Activated CD4-positive, alpha-beta T cell treated with anti-CD3 and anti-CD28 coated beads for 1 hour (primary cell): Measurements from ENCODE around the gene PGPEP1.
A peak's percentile ranks its signal among the peaks of the same experiment; 100 is the strongest.
"Not testable (repeated sequence)": the region's sequence is repeated elsewhere in the genome, so short reads cannot be mapped to it uniquely, and the experiment has no call there.

ENCODE experiments used
- DNase-seq: peaks from one replicate; pipeline ENCODE4 v3.0.0-alpha.2; 2020

The PGPEP1 gene

DNA sequence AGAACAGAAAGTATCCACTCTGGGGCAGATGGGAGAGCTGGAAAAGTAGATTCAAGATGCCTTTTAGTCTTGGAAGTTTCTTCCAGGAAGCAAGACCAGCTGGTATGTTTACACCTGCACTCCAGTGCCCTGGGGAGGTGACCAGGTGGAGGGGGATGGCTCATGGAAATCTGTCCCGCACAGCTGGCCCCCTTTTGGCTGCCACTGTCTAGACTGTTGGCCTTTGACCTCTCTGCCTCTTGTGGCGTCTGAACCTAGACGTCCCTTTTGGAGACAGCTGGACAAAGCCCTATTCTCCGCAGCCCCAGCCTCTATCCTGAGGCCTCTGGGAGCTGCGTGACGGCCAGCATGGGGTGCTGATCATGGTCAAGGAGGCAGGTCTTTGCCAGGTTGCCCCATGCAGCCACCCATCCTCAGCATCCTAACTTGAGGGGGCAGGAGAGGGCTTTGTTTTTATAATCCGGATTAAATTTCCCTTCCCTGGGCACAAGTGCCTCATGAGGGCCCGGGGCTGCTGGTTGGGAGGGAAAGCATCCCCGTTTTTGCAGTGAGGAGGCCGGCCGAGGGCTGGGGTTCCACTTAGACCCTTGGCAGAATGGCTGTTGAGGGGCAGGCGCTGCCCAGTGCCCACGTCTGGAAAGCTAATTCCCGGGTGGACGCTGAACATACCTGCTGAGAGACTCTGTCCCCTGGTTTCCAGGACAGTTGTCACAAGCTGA is 28.3 kb downstream of the PGPEP1 start:
- DNase-seq, result no peak

GRCh38 chr19:18373407-18373891 is 33.1 kb downstream of the PGPEP1 start:
- DNase-seq, result no peak

GRCh38 chr19:18373892-18374629 is 33.7 kb downstream of the PGPEP1 start:
- DNase-seq, result peak; percentile 9

- no peak for DNase-seq
Measured at GRCh38 chr19:18377026-18377425, 36.6 kb downstream of the PGPEP1 start.

DNA sequence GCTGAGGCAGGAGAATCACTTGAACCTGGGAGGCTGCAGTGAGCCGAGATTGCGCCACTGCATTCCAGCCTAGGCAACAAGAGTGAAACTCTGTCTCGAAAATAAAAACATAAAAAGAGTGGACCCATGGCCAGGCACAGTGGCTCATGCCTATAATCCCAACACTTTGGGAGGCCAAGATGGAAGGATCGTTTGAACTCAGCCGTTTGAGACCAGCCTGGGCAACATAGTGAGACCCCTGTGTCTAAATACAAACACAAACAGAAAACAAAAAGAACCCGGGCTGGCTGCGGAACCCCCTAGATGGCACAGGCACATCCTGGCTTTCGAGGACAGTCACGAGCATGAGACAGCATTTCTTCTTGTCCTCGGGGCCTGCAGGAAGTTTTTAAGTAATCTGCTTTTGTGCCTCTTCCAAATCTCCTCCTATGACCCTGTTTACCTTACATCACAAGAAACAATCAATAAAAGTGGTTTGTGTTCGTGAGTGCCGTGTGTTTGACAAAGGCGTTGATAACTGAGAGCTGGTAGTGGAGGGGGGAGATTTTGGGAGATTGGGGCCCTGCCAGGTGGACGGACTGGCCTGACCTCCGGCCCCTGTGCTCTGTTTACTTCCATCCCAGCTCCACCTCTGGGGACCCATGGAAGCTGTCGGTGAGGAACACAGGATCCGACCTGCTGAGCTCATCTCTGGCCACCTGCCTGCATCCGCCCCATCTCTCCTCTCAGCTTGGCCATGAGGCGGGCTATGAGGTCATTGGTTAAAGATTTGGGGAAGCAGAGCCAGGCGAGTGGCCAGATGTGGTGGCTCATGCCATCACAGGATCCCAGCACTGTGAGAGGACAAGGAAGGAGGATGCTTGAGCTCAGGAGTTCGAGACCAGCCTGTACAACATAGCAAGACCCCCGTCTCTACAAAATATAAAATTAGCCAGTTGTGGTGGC is 39.7 kb downstream of the PGPEP1 start:
- no peak for DNase-seq

DNA sequence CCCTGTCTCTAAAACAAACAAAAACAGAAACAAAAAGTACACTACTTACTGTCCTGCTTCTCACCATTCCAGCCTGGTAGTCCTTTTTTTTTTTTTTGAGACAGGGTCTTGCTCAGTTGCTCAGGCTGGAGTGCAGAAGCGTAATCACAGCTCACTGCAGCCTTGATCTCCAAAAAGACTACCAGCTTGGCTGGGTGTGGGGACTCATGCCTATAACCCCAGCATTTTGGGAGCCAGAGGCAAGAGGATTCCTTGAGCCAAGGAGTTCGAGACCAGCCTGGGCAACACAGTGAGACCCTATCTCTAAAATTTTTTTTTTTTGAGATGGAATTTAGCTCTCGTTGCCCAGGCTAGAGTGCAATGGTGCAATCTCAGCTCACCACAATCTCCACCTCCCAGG is 40.4 kb downstream of the PGPEP1 start:
- DNase-seq, result no peak

DNA sequence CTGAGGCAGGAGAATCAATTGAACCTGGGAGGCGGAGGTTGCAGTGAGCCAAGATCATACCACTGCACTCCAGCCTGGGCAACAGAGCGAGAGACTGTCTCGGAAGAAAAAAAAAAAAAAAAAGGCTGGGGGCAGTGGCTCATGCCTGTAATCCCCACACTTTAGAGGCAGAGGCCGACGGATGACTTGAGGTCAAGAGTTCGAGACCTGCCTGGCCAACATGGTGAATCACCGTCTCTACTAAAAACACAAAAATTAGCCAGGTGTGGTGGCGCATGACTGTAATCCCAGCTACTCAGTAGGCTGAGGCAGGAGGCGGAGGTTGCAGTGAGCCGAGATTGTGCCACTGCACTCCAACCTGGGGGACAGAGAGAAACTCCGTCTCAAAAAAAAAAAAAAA is 43.2 kb downstream of the PGPEP1 start:
- not testable (repeated sequence) for DNase-seq

GRCh38 chr19:18384775-18385174 is 44.4 kb downstream of the PGPEP1 start:
- DNase-seq, result no peak

DNA sequence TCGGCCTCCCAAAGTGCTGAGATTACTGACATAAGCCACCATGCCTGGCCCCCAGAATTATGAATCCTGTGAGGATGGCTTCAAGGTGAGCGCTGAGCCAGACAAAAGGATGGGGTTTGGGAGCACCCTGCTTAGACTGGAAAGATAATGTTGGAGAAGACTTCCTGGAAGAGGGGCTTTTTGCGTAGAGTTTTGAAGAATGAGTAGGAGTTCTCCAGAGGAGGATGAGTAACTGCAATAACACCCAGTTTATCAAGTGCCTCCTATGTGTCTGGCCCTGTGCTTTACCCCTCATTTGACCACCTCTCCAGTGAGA is 44.9 kb downstream of the PGPEP1 start:
- no peak for DNase-seq

DNA sequence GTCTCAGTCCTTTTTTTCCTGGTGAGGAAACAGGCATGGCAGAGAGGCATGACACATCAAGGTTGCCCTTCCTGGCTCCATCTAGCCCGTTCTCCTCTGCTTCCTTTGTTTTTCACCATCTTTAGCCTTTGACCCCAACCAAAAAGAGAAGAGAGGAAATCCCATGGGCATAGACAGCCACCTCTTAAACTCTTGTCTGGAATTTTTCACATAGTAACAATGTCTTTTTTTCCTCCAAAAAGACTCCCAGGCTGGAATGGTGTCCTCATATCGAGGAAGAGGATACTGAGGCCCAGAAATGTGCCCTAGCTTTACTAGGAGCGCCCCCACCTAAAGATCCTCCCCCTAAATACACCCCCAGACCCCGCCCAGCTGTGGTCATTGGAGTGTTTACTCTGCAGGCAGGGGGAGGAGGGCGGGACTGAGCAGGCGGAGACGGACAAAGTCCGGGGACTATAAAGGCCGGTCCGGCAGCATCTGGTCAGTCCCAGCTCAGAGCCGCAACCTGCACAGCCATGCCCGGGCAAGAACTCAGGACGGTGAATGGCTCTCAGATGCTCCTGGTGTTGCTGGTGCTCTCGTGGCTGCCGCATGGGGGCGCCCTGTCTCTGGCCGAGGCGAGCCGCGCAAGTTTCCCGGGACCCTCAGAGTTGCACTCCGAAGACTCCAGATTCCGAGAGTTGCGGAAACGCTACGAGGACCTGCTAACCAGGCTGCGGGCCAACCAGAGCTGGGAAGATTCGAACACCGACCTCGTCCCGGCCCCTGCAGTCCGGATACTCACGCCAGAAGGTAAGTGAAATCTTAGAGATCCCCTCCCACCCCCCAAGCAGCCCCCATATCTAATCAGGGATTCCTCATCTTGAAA is 45.5 kb downstream of the PGPEP1 start, which contains the start of gene GDF15:
GDF15 (plus strand) TSS at position 484 of the 868 bp plus-strand sequence; CDS start at position 516, 32 bp downstream.
- DNase-seq, result no peak

DNA sequence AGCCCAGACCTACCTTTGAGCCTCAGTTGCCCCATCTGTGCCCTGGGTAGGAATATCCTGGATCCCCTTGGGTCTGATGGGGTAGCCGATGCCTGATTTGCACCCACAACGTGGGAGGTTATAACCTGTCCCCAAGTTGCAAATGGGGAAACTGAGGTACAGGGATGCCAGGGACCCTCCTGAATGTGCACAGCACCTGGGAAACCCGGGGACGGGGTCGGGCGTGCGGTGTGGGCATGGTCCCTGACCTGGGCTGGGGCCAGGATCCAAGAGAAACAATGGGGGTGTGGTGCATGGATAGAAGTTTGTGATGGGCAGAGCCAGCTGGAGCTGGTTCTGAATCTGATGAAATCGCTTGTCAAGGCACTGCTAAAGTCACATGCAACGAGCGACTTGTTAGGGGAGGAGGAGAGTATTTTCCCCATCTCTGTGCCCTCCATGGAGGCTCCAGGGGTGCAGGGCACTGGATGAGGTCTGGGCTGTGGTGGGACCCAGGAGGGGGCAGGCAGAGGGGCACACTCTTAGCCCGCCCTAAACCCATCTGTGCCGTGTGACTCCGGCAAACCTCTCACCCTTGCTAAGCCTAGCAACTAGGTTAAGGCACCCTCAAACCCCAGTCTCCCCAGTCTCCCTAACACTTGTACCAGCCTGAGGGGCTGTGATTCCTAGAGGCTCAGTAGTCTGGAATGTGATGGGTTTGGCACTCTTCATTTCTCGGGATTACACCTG is 46.3 kb downstream of the PGPEP1 start:
- DNase-seq, result no peak

GRCh38 chr19:18388100-18388959 is 47.9 kb downstream of the PGPEP1 start:
- peak; percentile 65 for DNase-seq

- DNase-seq, result no peak
Measured at GRCh38 chr19:18388960-18389725, 48.7 kb downstream of the PGPEP1 start.

- DNase-seq, result no peak
Measured at GRCh38 chr19:18389726-18390064, 49.3 kb downstream of the PGPEP1 start.

- DNase-seq, result no peak
Measured at GRCh38 chr19:18390065-18390907, 49.9 kb downstream of the PGPEP1 start.

- DNase-seq, result no peak
Measured at GRCh38 chr19:18391509-18392075, 51.2 kb downstream of the PGPEP1 start.

DNA sequence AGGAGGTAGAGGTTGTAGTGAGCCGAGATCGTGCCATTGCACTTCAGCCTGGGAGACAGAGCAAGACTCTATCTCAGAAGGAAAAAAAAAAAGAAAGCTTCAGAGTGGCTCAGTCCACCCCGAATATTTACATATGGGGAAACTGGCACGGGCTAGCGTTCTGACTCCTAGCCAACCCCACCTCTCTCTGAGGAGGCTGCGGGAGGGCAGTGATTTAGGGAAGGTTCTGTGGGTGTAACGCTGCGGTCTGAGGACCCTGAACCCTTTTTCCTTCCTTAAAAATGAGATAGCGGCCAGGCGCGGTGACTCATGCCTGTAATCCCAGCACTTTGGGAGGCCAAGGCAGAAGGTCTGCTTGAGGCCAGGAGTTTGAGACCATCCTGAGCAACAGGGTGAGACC is 52.0 kb downstream of the PGPEP1 start:
- no peak for DNase-seq

DNA sequence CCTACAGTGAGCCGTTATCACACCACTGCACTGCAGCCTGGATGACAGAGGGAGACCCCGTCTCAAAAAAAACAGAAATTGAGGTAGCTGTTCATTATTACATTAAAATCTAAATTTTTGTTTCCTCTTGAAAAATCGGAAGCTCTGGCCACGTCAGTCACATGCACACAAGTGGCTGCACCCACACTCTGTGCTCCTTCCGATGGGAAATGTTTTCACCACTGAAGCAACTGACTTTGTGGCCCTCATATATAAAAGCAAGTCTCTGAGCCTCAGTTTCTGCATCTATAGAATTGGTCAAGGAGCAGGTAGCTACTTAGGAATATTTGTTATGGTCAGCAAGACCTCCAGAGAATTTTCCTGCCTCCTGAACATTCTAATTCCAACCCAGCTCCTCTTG is 52.5 kb downstream of the PGPEP1 start:
- DNase-seq, result no peak

- DNase-seq, result no peak
Measured at GRCh38 chr19:18393836-18394235, 53.4 kb downstream of the PGPEP1 start.
